ENCODE measurements around the gene NR3C2.

NR3C2 gene

GRCh38 chr4:148263127-148263526, 179.1 kb downstream of the NR3C2 start:
- no peak for DNase-seq (ENCODE audit: low read depth)

DNA sequence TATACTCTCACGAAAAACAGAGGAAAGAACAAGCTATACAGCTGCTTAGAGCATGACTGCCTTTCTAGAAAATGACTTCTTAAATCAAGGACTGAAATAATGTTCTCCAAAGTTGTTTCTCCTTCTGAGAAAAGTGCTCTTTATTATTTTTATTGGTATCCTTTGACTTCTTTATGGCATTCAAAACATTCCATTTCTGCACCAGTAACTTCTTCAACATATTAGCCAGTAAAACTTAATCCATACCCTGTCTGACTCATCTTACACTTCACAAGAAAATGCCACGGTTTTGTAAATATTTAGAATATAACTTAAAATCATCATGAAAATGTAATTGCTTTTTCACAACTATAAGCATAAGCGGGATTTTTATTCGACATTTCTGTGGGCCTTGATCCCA, 180.4 kb downstream of the NR3C2 start:
- DNase-seq (ENCODE audit: low read depth), result peak; percentile 26

- no peak for DNase-seq (ENCODE audit: low read depth)
Observed at GRCh38 chr4:148259841-148260240, 182.4 kb downstream of the NR3C2 start.

DNA sequence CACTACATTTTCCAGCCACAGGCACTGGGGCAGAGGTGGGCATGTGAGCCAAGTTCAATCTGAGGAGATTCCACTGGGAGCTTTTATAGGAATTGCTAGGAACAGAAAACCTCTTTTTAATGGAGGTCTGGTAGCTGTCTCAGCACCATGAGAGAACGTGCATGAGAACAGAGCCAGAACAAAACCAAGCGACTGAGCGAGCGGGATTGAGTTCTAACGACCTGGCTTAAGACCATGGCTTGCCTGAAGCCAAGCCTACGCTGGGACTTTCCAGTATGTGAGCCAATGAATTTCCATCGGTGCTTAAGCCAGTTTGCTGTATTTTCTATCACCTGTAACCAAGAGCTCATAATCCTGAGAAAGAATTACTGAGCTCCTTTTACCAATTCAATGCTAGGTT, 183.7 kb downstream of the NR3C2 start:
- DNase-seq (ENCODE audit: low read depth), result no peak

- no peak for DNase-seq (ENCODE audit: low read depth)
Observed at GRCh38 chr4:148255344-148255720, 186.9 kb downstream of the NR3C2 start.

GRCh38 chr4:148254621-148255343, 187.4 kb downstream of the NR3C2 start:
- DNase-seq (ENCODE audit: low read depth), result no peak

DNA sequence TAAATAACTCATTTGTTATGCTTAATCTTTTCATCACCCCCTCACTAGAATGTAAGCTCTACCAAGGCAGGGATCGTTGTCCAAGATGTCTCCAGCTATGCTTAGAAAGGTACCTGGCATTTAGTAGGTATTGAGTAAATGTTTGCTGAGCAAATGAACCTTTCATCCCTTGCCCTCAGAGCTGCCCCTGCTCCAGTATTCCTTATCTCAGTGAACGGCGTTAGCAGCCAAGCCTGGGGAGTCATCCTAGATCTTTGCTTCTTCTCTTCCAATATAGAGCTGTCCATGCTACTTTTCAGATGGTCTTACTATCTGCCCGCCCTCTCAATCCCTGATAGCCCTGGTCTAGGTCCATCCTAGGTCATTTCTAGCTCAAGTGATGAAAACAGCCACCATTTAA, 188.4 kb downstream of the NR3C2 start:
- no peak for DNase-seq (ENCODE audit: low read depth)

DNA sequence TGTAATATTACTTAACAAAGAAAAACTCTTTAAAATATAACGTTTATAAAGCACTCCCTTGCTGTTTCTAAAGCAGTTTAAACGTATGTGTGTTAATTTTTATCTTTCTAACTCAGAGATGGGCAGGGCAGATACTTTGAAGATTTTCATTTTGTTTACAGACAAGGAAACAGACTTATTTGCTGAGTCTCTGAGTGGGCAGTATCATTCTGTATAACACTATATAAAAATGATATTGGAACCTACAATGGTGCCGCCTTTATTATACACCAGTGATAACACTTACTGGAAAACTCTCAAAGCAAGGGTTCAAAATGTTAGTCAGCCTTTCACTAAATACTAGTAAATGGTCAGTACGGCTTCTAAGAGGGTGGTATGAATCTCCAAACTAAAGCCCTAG, 193.4 kb downstream of the NR3C2 start:
- no peak for DNase-seq (ENCODE audit: low read depth)

DNA sequence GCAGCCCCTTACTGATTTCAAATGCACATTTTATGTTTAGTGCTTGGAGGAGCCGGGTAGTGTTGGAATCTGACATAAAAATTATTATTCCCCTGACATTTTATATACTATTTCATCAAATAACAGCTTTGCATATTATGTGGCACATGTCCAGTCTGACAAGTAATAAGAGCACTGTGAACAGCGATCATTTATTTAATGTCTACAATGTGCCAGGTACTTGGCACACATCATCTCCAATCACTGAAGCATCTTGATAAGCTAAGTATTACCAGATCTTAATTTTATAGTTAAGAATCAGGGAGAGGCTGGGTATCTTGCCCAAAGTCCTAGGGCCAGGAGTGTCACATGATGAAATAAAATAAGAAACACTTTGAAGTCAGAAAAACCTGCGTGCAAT, 197.2 kb downstream of the NR3C2 start:
- DNase-seq (ENCODE audit: low read depth), result no peak

DNA sequence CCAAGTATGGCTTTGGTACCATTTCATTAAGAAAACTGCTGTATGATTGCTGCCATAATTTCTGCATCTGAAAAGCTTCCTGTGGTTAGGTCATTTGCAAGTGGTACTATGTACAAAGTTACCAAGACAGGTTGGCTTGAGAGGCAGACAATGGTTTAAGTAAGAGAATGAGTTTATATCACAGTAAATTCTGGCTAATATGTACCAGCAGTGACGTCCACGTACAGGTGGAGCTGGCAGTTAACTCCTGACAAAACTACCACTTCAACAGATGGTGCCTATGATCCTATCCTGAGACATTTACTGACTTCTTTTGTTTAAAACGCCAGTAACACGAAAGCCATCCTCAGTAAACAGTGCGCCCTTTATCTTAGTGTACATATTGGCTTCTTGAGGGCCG, 198.4 kb downstream of the NR3C2 start:
- DNase-seq (ENCODE audit: low read depth), result no peak

DNA sequence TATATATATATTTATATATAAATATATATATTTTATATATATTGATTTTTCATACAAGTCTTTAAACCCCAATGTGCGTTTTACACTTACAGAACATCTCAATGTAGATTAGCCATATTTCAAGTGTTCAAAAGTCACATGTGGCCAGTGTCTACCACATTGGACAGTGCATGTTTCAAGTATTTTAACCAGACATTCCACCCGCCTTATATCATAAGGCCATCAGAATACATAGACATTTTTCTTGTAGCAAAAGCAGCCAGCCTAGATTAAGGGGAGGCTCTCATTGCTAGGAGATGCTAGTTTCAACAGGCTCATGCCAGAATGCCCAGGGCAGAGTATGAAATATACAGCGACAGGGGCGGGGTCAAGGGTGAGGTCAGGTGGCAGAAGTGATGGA, 202.0 kb downstream of the NR3C2 start:
- DNase-seq (ENCODE audit: low read depth), result peak; percentile 1

DNA sequence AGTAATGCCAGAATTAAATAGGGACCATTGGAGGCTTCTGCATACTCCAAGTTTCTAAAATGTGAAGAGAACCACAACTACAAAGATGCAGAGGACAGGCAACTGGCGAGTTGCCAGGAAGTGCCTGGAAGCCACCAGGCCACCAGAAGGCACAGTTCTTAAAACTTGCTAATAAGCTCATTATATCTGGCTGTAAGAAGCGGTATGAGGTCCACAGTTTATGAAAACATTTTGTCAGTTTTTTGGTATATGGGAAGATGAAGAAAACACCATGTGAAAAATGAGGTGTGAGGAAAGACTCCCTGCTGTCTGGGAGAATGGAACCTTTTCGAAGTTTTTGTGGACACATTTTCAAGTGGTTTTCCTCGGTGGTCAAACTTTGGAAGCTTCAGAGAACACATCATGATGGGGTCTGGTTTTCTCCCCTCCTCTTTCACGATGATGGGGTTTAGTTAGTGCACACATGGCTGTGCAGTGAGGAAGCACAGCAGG, 202.7 kb downstream of the NR3C2 start:
- no peak for DNase-seq (ENCODE audit: low read depth)

DNA sequence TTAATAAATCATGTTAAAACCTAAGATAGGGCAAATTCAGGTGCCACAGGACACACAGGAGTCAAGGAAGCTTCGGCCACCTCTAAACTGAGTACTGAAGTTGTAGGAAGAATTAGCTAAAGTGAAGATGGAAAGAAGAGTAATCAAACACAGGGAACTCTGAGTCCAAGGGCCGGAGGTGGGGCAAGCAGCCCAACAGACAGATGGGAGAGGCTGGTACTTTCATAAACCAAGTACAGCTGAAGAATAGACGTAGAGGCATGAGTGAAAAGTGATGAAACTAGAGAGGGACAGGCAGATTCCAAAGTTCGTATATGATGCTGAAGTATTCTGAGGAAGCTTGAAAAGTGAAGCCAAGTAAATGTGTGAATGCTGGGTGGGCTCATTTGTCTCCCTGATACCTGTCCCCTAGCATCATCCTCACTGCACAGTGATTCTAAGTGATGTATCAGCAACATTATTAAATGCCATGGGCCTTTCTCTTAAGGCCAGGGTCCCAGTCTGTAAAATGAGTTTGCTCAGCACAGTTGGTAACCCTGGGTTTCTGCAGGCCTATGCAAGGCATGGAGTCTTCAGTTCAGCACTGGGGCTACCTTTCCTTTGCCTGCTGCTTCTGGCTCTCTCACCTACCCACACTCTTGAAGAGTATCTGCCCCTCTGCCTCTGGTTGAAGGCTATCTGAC, 203.3 kb downstream of the NR3C2 start:
- no peak for DNase-seq (ENCODE audit: low read depth)

- no peak for DNase-seq (ENCODE audit: low read depth)
Observed at GRCh38 chr4:148238086-148238485, 204.1 kb downstream of the NR3C2 start.

DNA sequence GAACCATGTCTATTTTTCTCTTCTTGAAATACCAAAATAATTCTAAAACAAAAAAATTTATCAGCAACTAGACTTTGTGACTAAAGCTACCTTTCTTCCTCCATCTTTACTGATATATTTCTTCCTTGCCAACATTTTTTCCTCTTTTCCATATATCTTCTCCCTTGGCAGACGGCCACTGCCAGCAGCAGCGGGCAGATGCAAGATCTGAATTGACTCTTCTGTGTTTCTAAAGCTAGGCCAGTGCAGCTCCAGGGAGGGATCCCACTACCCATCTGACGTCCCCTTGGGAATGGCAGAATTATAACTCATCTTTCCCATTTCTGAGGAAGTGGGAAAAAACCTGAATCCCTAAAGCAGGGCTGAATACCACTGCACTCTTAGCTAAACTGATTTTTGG, 206.4 kb downstream of the NR3C2 start:
- DNase-seq (ENCODE audit: low read depth), result no peak

DNA sequence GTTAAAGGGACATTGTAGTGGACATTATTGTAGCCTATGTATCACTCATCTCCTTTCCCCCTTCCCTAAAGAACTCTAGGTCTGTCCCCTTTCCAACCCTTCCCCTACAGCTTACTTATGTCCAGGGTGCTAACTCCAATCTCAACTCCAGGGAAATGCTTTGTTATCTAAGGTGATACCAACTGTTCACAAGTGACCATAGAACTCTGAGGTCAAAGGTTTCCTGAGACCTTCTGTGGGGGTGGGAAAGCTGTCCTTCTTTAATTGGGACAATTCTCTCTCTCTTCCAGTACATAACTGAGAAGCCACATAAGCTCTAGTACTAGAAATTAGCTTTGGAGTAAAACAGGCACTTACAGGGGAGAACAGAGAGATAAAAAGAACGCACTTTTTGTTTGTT, 212.4 kb downstream of the NR3C2 start:
- no peak for DNase-seq (ENCODE audit: low read depth)

DNA sequence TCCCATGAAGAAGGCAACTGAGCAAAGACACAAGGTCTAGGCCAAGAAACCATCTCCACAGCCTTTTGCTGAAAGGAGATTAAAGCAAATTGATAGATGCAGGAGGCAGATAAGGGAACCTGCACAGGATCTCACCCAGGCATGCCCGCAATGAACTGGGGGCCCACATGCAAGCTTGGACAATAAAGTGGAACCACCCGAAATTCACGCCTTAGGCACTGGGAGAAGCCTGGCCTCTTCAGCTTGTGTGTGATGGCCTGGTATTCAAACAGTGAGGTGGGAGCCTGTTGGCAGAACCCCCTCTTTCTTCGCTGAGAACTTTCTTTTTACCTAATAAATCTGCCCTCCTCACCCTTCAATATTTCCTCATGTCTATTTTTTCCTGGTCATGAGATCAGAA, 213.2 kb downstream of the NR3C2 start:
- DNase-seq (ENCODE audit: low read depth), result no peak

- no peak for DNase-seq (ENCODE audit: low read depth)
Observed at GRCh38 chr4:148227147-148227546, 215.1 kb downstream of the NR3C2 start.

DNA sequence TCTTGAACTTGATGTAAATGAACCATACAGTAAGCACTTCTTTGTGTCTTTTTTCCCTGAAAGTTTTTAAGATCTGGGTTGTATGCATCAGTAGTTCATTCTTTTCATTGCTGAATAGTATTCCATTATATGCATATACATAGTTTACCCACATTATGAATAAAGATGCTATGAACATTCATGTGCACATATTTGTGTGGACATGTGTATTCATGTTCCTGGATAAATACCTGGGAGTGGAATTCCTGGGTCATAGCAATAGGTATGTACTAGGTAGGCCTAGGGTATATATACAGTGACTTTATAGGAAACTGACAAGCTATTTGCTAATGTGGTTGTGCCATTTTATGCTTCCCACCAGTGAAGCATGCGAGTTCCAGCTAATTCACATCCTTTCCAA, 215.9 kb downstream of the NR3C2 start:
- DNase-seq (ENCODE audit: low read depth), result no peak

- no peak for DNase-seq (ENCODE audit: low read depth)
Observed at GRCh38 chr4:148225639-148226038, 216.6 kb downstream of the NR3C2 start.

DNA sequence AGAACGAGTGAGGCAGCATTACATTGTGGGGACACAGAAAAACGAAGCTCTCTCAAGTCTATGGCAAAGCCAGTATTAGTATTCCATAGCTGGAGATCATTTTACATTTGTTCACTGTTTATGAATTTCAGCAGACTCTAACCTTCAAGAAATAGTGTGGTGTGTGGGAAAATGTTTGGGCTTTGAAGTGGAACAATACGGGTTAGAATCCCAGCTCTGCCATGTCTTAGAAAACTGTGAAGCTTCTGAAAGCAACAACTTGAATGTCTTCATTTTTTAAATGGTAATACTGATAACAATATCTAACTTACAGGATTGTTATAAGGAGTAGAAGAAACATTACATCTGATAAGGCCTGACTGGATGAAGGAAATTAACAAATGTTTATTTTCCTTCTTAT, 217.7 kb downstream of the NR3C2 start:
- no peak for DNase-seq (ENCODE audit: low read depth)

- DNase-seq (ENCODE audit: low read depth), result no peak
Observed at GRCh38 chr4:148222991-148223660, 219.1 kb downstream of the NR3C2 start.
